Heart left ventricle (tissue), 13 donors: ENCODE measurements around the gene MRPL19.

Source experiments
- CTCF ChIP-seq, 12 donors: fragments of 200-600 bp; sonication (generic) in 4 of 12; IDR thresholded peaks; one replicate each; pipeline versions ENCODE4 v1.5.0 to v1.8.0; 2018 to 2022; ENCODE audit warnings: antibody characterized with exemption in 12 of 12, mild to moderate bottlenecking in 5 of 12
- POLR2A ChIP-seq, 2 donors: fragments of 450-650 bp; IDR thresholded peaks; one replicate each; pipeline ENCODE4 v1.6.1; 2017; ENCODE audit warnings: antibody characterized with exemption in 2 of 2, mild to moderate bottlenecking in 2 of 2, moderate library complexity in 2 of 2
- donor health status: ischemic (EF 13 %, LVEDD 7.1; RV severe dilation, severe dysfunction).
- donor health status: DM: no; HTN: yes; CAD: no.
- donor health status: DM: no; HTN: no; CAD: no.
- donor health status: ischemic (EF 25% LVEDD 6.9; RV normal size, moderate dysfunction).
- donor health status: ischemic (EF 25% LVEDD 5.7; RV mildly dilated, moderate dysfunction).
- donor health status: ischemic (EF 35%, LVEDD 5.7; RV mildly dilated, moderate dysfunction).
- donor health status: nonischemic (EF 11% LVEDD 7.7; RV severe dilation, severe dysfunction).
- donor health status: DM: yes; HTN: yes; CAD: no.
- donor health status: PGD.
- donor health status: ischemic (EF 29% LVEDD 5.4; RV normal size, mild dysfunction).
- donor health status: nonischemic (EF 23%, LVEDD 6.1; RV moderate dilation, normal function).

GRCh38 chr2:75722687-75723086, 76.1 kb downstream of the MRPL19 start:
- TF ChIP-seq POLR2A (IDR thresholded peaks at IDR 0.05) (no peak), CTCF (IDR thresholded peaks at IDR 0.05) (no peak)
